MM.1S (cell line): ENCODE data around the gene FATE1.

Source experiments
- DNase-seq: peaks from one replicate; pipeline ENCODE4 v3.0.0-alpha.2; 2015
- H2AFZ ChIP-seq: fragments of 300-600 bp; sonication (generic); 2 replicates; pipeline ENCODE4 v1.6.0; 2016; ENCODE audit warnings: antibody characterized with exemption, low read length
- H3F3A ChIP-seq: fragments of 300-600 bp; sonication (generic); 2 replicates; pipeline ENCODE4 v1.6.1; 2016; ENCODE audit warnings: mild to moderate bottlenecking, antibody characterized with exemption, low read length, moderate library complexity, mixed read lengths; ENCODE audit not compliant: insufficient read depth
- H3K27ac ChIP-seq: fragments of 300-600 bp; sonication (generic); 2 replicates; pipeline ENCODE4 v1.5.1; 2016; ENCODE audit warnings: mild to moderate bottlenecking, low read length
- H3K27me3 ChIP-seq: fragments of 300-600 bp; sonication (generic); replicated peaks from 2 replicates; pipeline ENCODE4 v1.6.0; 2016; ENCODE audit warnings: low read length; ENCODE audit not compliant: insufficient read depth
- H3K36me3 ChIP-seq: fragments of 300-600 bp; sonication (generic); replicated peaks from 2 replicates; pipeline ENCODE4 v1.6.1; 2016; ENCODE audit warnings: mild to moderate bottlenecking, low read length, mixed read lengths; ENCODE audit not compliant: insufficient read depth
- H3K4me1 ChIP-seq: fragments of 300-600 bp; sonication (generic); 2 replicates; pipeline ENCODE4 v1.6.1; 2016; ENCODE audit warnings: low read length, mixed read lengths
- H3K4me2 ChIP-seq: fragments of 300-600 bp; sonication (generic); 2 replicates; pipeline ENCODE4 v1.6.0; 2016; ENCODE audit warnings: low read depth, low read length
- H3K4me3 ChIP-seq: fragments of 300-600 bp; sonication (generic); 2 replicates; pipeline ENCODE4 v1.5.1; 2016; ENCODE audit warnings: low read length, mixed read lengths
- H3K79me2 ChIP-seq: fragments of 300-600 bp; sonication (generic); 2 replicates; pipeline ENCODE4 v1.6.1; 2016; ENCODE audit warnings: mixed run types, low read length, mixed read lengths
- H3K9ac ChIP-seq: fragments of 300-600 bp; sonication (generic); 2 replicates; pipeline ENCODE4 v1.6.1; 2016; ENCODE audit warnings: low read length, mixed read lengths
- H3K9me2 ChIP-seq: fragments of 300-600 bp; sonication (generic); replicated peaks from 2 replicates; pipeline ENCODE4 v1.6.1; 2016; ENCODE audit warnings: mild to moderate bottlenecking, low read length, mixed read lengths; ENCODE audit not compliant: insufficient read depth
- H3K9me3 ChIP-seq: fragments of 300-600 bp; sonication (generic); replicated peaks from 2 replicates; pipeline ENCODE4 v1.6.1; 2016; ENCODE audit warnings: mild to moderate bottlenecking, low read length, mixed read lengths; ENCODE audit not compliant: insufficient read depth
- H4K20me1 ChIP-seq: fragments of 300-600 bp; sonication (generic); 2 replicates; pipeline ENCODE4 v1.6.1; 2016; ENCODE audit warnings: mild to moderate bottlenecking, low read length, moderate library complexity, mixed read lengths; ENCODE audit not compliant: insufficient read depth
- EZH2 ChIP-seq: fragments of 300-600 bp; sonication (generic); optimal IDR thresholded peaks from 2 replicates; pipeline ENCODE3; 2017; ENCODE audit warnings: low read depth, mild to moderate bottlenecking, antibody characterized with exemption, low read length, mixed read lengths
- EZH2phosphoT487 ChIP-seq: fragments of 300-600 bp; sonication (generic); IDR thresholded peaks from 2 replicates; pipeline ENCODE4 v1.6.1; 2018; ENCODE audit warnings: antibody characterized with exemption, low read length
- TF ChIP-seq, protein P1 (sequence below): fragments of 300-600 bp; sonication (generic); IDR thresholded peaks from 2 replicates; pipeline ENCODE4 v1.5.1; 2016; ENCODE audit warnings: antibody characterized with exemption, low read length, mixed read lengths

Gene FATE1

DNA sequence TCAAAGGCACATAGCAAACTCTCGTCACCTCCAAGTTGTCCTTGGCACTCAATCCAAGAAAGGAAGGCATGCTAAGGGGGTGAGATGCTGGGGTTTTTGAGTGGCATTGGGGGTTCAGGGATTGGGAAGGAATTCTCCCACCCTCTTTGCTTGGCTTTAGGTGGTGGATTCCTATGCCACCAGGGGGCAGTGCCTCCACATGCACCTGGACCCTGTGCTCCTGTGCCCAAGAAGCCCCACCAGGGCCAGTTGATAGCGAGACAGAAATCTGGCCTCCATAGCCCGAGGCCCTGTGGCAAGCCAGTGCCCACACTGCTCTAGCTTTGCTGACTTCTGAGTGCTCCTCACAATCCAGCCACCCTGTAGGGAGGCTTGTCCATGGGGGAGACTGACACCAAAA is 2.0 kb upstream of the FATE1 start:
- Histone ChIP-seq H2AFZ (no peak overlapping the region), H3K4me2 (no peak overlapping the region), H3K9ac (no peak overlapping the region), H3K27ac (no peak overlapping the region), H3K4me3 (no peak overlapping the region), H3F3A (no peaks in the 10 kb centered on the region), H3K4me1 (no peaks in the 10 kb centered on the region), H3K9me3 (no peaks in the 10 kb centered on the region), H3K79me2 (no peaks in the 10 kb centered on the region), H3K27me3 (no peaks in the 10 kb centered on the region), H3K36me3 (no peaks in the 10 kb centered on the region), H4K20me1 (no peaks in the 10 kb centered on the region), H3K9me2 (no peaks in the 10 kb centered on the region)
- peak; percentile 25 for DNase-seq
- TF ChIP-seq, protein P1, sequence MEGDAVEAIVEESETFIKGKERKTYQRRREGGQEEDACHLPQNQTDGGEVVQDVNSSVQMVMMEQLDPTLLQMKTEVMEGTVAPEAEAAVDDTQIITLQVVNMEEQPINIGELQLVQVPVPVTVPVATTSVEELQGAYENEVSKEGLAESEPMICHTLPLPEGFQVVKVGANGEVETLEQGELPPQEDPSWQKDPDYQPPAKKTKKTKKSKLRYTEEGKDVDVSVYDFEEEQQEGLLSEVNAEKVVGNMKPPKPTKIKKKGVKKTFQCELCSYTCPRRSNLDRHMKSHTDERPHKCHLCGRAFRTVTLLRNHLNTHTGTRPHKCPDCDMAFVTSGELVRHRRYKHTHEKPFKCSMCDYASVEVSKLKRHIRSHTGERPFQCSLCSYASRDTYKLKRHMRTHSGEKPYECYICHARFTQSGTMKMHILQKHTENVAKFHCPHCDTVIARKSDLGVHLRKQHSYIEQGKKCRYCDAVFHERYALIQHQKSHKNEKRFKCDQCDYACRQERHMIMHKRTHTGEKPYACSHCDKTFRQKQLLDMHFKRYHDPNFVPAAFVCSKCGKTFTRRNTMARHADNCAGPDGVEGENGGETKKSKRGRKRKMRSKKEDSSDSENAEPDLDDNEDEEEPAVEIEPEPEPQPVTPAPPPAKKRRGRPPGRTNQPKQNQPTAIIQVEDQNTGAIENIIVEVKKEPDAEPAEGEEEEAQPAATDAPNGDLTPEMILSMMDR, result peak; percentile 50
- TF ChIP-seq EZH2phosphoT487 (no peak), EZH2 (no peak)

DNA sequence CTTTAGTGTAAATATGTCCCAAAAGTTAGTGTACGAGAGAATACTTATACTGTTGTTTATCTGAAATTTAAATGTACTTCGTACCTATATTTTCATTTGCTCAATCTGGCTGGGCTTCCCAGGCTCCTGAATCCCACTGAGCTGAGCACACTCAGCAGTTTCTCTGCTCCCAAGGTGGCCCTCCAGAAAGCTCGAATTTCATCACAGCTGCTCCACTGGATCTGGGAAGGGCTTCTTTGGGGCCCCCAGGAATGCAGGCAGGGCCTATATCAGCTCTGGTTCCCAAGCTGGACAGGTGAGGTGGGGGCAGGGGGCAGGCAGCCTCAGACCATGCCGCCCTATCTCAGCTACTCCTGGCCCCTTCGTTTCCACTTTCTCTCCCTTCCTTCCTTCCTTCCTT is 1.5 kb upstream of the FATE1 start:
- Histone ChIP-seq H3K9ac (no peak overlapping the region), H3F3A (no peaks in the 10 kb centered on the region), H2AFZ (no peak overlapping the region), H3K4me2 (no peak overlapping the region), H3K27me3 (no peaks in the 10 kb centered on the region), H4K20me1 (no peaks in the 10 kb centered on the region), H3K4me1 (no peaks in the 10 kb centered on the region), H3K9me3 (no peaks in the 10 kb centered on the region), H3K9me2 (no peaks in the 10 kb centered on the region), H3K79me2 (no peaks in the 10 kb centered on the region), H3K36me3 (no peaks in the 10 kb centered on the region), H3K4me3 (no peak overlapping the region), H3K27ac (no peak overlapping the region)
- no peak for DNase-seq
- TF ChIP-seq, protein P1, result no peak
- TF ChIP-seq EZH2phosphoT487, result no peak
- TF ChIP-seq EZH2, result no peak

DNA sequence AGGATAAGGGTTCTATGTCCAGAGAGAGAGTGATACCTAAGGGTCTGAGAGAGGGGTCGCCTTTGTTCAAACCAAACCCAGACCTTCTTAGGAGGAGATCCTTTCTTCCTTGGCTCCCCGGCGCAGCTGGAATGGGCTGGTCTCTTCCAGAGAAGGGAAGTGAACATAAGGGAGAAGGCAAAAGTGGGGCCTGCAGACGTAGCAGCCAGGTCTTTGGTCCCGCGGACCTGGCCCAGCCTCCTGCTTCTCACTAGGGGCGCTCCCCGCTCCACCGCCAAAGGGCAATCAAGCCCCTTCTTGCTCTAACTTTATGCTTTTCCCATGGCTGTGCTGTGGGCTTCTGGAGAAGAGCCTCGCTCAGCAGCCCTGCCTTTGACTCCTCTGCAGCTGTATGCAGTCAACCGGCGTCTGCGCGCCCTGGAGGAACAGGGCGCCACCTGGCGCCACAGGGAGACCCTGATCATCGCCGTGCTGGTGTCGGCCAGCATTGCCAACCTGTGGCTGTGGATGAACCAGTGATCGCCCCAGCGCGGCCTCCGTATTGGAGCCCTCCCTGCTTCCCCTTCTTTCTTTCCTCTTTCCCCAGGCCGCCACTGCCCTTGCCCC is 6.5 kb downstream of the FATE1 start:
- no peak overlapping the region for H2AFZ ChIP-seq
- no peaks in the 10 kb centered on the region for H3K79me2 ChIP-seq
- no peaks in the 10 kb centered on the region for H3K9me3 ChIP-seq
- no peaks in the 10 kb centered on the region for H3K27me3 ChIP-seq
- no peak overlapping the region for H3K4me2 ChIP-seq
- no peaks in the 10 kb centered on the region for H4K20me1 ChIP-seq
- no peaks in the 10 kb centered on the region for H3K9me2 ChIP-seq
- no peak overlapping the region for H3K4me3 ChIP-seq
- H3F3A ChIP-seq, result no peaks in the 10 kb centered on the region
- H3K9ac ChIP-seq, result no peak overlapping the region
- no peak for DNase-seq
- H3K27ac ChIP-seq, result no peak overlapping the region
- H3K4me1 ChIP-seq, result no peaks in the 10 kb centered on the region
- no peaks in the 10 kb centered on the region for H3K36me3 ChIP-seq
- TF ChIP-seq EZH2, result no peak
- no peak for TF ChIP-seq EZH2phosphoT487
- TF ChIP-seq, protein P1, result no peak
